ENCODE data around the gene CARD8. TPM values are rescaled to one million over a fixed set of nuclear protein-coding genes. Genes with fewer than 3 reads are reported as not detected.

CARD8 gene
- total RNA-seq, 2 experiments from 2014 or later: 99.8 to 104 TPM

DNA sequence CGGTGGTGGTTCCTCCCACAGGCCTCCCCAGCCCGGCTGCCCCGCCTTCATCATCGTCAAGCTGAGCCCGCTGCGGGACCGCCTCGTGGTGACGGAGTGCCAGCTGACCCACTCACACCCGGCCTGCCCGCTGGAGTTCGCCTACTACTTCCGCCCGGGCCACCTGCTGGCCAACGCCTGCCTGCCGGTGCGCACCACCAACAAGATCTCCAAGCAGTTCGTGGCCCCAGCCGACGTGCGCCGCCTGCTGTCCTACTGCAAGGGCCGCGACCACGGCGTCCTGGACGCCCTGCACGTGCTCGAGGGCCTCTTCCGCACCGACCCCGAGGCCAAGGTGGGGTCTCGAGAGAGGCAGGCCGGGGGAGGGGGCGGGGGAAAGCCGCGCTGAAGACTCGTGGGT lies 73.3 kb downstream of the CARD8 start:
- CTCF ChIA-PET: no interaction called here
- DNase-seq: no peak
- Mint-ChIP-seq H3K27ac (no peak overlapping the region), H3K36me3 (ENCODE audit: low read depth) (peaks cover 20% of the 10 kb centered on the region), H3K4me1 (ENCODE audit: low read depth) (no peaks in the 10 kb centered on the region), H3K4me3 (no peak overlapping the region), H3K9me3 (peaks cover 10% of the 10 kb centered on the region), H3K27me3 (ENCODE audit: low read depth) (no peaks in the 10 kb centered on the region)
- intact Hi-C loops (cut with micrococcal nuclease): no loop called here

DNA sequence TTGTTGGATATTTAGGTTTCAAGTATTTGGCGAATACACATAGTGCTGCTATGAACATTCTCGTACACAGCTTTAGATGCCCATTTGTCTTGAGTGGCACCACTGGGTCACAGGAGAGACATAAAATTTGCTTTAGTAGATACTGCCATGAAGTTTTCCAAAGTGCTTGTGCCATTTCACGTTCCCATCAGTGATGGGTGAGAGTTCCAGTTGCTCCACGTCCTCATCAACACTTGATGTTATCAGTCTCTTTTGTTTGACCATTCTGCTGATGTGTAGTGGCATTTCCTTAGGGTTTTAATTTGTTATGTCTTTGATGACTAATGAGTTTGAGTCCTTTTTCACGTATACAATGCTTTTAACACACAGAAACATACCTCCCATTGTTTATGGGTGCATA lies 74.2 kb downstream of the CARD8 start:
- H3K9me3 Mint-ChIP-seq: peaks cover 10% of the 10 kb centered on the region
- DNase-seq: no peak
- peaks cover 26% of the 10 kb centered on the region for H3K36me3 Mint-ChIP-seq (ENCODE audit: low read depth)
- H3K27me3 Mint-ChIP-seq (ENCODE audit: low read depth): no peaks in the 10 kb centered on the region
- intact Hi-C loops (cut with micrococcal nuclease): no loop called here
- H3K4me3 Mint-ChIP-seq: no peak overlapping the region
- peaks cover 3% of the 10 kb centered on the region for H3K4me1 Mint-ChIP-seq (ENCODE audit: low read depth)
- H3K27ac Mint-ChIP-seq: no peak overlapping the region
- CTCF ChIA-PET: no interaction called here

DNA sequence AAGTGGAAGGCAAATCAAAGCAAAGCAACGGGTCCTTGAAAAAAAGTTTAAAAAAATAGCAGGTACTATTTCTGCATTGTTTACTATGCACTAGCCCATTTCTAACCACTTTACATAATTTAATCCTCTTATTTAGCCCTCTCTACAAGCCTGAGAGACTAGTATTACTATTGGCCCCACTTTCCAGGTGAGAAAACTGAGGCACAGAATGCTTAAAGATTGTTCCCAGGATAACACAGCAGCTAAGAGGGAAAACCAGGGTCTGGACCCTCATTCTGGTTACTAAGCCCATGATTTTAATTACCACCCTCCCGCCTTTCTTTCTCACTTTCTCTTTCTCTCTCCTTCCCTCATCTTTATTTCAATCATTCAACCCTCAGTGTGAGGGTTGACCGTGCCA lies 79.5 kb downstream of the CARD8 start:
- Mint-ChIP-seq H3K4me1 (ENCODE audit: low read depth) (peaks cover 10% of the 10 kb centered on the region), H3K27ac (no peak overlapping the region), H3K27me3 (ENCODE audit: low read depth) (no peaks in the 10 kb centered on the region), H3K9me3 (peaks cover 3% of the 10 kb centered on the region), H3K4me3 (no peak overlapping the region), H3K36me3 (ENCODE audit: low read depth) (peaks cover 33% of the 10 kb centered on the region)
- DNase-seq: no peak
- intact Hi-C loops (cut with micrococcal nuclease): no loop called here
- CTCF ChIA-PET: no interaction called here

DNA sequence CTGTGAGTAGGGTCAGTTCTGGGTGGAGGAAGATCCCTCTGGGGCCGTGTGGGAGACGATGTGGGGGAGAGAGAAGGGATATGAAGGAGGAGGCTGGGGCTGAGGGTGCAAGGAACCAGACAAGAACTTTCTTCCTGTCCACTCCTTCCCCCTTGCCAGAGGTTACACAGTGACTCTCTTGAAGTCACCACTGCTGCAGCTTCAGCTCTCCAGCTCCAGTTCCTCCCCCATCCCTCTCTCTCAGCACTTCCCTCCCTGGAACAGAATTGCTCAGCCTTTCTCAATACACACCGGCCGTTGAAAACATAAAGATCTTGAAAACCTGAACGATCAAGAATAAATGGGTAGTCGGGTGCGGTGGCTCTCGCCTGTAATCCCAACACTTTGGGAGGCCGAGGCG lies 80.1 kb downstream of the CARD8 start:
- no peaks in the 10 kb centered on the region for H3K27me3 Mint-ChIP-seq (ENCODE audit: low read depth)
- peaks cover 29% of the 10 kb centered on the region for H3K36me3 Mint-ChIP-seq (ENCODE audit: low read depth)
- no peak for DNase-seq
- intact Hi-C loops (cut with micrococcal nuclease): no loop called here
- H3K27ac Mint-ChIP-seq: peak overlapping the region; percentile 14
- CTCF ChIA-PET: no interaction called here
- H3K4me1 Mint-ChIP-seq (ENCODE audit: low read depth): peaks cover 15% of the 10 kb centered on the region
- no peaks in the 10 kb centered on the region for H3K9me3 Mint-ChIP-seq
- no peak overlapping the region for H3K4me3 Mint-ChIP-seq

DNA sequence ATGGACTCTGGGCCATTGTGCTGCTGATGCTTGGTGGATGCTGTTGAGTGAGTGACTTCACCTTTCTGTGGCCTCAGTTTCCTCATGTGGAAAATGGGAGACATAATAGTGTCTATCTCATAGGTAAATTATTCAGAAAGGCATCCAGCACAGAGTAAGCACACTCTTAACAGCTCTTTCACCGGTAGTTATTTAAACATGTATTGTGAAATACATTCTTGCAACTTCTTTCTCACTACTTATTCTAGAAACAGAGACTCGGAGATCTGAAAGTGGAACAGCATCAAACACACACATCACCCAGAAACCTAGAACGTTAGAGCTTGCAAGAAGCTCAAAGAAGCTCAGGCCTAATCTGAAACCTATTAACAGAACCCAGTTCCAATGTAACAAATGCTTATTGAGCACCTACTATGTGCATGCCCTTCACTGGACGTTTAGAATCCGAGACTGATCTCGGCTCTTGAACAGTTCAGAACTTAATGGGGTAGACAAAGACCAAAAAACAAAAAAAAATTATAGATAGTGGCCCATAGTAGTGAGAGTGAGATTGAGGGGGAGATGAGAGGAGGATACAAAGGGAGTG lies 81.2 kb downstream of the CARD8 start:
- Mint-ChIP-seq H3K4me1 (ENCODE audit: low read depth) (peaks cover 15% of the 10 kb centered on the region), H3K27ac (no peak overlapping the region), H3K9me3 (no peaks in the 10 kb centered on the region), H3K27me3 (ENCODE audit: low read depth) (no peaks in the 10 kb centered on the region), H3K4me3 (no peak overlapping the region), H3K36me3 (ENCODE audit: low read depth) (peaks cover 24% of the 10 kb centered on the region)
- DNase-seq: no peak
- CTCF ChIA-PET: interaction anchor here (0.7 to 0.9 kb wide), 2 partner anchors 22 to 217 kb away, joined by 3 to 4 read pairs; partner anchors contain the start of gene KDELR1
- intact Hi-C loops (cut with micrococcal nuclease): loop anchor here (5.0 kb wide), 1 partner anchor 573 kb away; the partner anchor contains the start of gene IZUMO1

DNA sequence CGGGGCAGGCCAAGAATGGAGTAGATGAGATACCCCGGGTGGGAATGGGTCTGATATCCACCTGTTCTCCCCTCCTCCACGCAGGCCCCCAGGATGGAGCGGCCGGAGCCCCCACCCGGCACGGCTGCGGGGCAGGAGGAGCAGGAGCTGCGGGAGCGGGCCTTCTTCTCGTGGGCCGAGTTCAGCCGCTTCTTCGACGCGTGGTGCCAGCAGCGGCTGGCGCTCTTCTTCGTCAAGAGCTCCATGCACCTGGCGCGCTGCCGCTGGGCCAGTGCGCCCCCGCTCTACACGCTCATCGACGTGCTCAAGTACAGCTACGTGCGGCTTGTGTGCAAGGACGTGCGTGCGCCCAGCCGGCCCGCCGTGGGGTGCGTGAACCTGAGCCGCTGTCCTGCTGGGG lies 84.0 kb downstream of the CARD8 start:
- CTCF ChIA-PET: interaction anchor here (0.8 to 1.5 kb wide), 4 partner anchors 19 to 208 kb away, joined by 3 to 6 read pairs (median 3); no protein-coding TSS in a partner anchor
- H3K4me1 Mint-ChIP-seq (ENCODE audit: low read depth): peaks cover 28% of the 10 kb centered on the region
- H3K4me3 Mint-ChIP-seq: peak overlapping the region; percentile 90
- H3K9me3 Mint-ChIP-seq: no peaks in the 10 kb centered on the region
- H3K36me3 Mint-ChIP-seq (ENCODE audit: low read depth): peaks cover 17% of the 10 kb centered on the region
- H3K27ac Mint-ChIP-seq: no peak overlapping the region
- intact Hi-C loops (cut with micrococcal nuclease): loop anchor here (5.0 kb wide), 1 partner anchor 576 kb away; the partner anchor contains the start of gene IZUMO1
- no peak for DNase-seq
- H3K27me3 Mint-ChIP-seq (ENCODE audit: low read depth): no peaks in the 10 kb centered on the region

DNA sequence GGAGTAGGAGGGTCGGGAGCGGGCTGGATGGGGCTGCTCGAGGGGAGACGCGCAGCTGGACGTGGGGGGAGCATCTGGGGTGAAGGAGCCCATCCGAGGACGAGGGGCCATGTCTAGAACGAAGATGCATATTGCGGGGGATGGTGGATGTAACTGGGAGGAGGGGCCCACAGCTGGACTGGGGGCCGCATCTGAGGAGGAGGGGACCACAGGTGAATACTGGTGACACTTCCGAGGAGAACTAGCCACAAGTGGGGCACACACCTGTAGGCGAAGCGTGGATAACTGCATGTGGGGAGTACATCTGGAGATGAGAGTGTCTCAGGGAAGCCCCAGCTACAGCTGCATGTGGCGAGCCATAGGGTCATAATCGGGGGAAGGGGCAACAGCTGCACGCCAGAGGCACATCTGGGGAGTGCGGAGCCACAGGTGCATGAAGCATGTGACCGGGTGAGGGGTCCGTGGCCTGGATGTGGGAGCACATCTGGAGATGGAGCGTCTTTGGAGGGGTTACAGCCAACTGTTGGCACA lies 84.8 kb downstream of the CARD8 start:
- CTCF ChIA-PET: interaction anchor here (0.8 to 1.5 kb wide), 4 partner anchors 20 to 207 kb away, joined by 3 to 6 read pairs (median 3); no protein-coding TSS in a partner anchor
- H3K4me3 Mint-ChIP-seq: peak overlapping the region; percentile 90
- H3K27ac Mint-ChIP-seq: peak overlapping the region; percentile 82
- intact Hi-C loops (cut with micrococcal nuclease): loop anchor here (1.0 to 5.0 kb wide), 6 partner anchors 33 to 576 kb away; partner anchors contain the start of genes CARD8, GRWD1, IZUMO1 and SYNGR4
- peaks cover 28% of the 10 kb centered on the region for H3K4me1 Mint-ChIP-seq (ENCODE audit: low read depth)
- H3K36me3 Mint-ChIP-seq (ENCODE audit: low read depth): peaks cover 17% of the 10 kb centered on the region
- no peaks in the 10 kb centered on the region for H3K27me3 Mint-ChIP-seq (ENCODE audit: low read depth)
- DNase-seq: peak; percentile 16
- H3K9me3 Mint-ChIP-seq: no peaks in the 10 kb centered on the region

DNA sequence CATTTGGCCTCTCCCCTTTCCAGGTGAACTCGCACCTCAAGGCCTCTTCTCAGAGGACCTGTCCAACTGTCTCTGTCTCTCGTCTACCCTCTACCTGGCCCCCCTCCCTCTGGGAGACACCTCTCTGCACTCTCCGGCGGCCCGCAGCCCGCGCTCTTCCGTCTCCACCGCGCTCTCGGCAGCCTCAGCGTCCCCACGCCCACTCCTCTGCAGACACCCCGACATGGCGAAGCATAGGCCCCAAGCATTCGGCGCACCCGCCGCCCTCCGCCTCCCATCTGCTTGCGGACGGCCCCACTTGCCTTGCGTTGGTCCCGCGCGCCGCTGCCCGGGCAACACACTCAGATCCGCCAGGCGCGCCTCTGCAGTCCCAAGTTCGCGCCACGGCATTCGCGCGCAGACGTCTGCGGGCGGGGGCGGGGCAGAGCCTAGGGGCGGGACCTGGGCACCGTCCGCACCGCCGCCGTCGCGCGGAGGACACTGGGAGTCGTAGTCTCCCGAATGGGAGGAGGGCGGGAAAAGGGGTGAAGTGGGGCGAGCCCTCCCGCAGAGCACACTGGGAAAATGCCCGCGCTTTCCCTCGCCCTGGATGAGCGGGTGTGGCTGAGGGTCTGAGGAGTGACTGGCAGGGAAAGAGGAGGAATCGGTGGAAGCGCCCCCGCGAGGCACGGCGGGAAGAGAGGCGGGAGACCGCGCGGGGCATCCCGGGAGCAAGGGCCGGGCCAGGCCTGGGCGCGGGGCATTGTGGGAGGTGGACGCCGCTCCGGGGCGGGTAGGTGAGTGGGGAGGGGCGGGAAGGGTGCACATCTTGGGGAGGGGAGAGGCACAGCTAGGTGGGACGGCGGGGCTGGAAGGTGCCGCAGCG lies 85.5 kb downstream of the CARD8 start, which contains the start of the genes LIG1 and ZSWIM9:
TSS of gene LIG1 (minus strand) at position 406 of the 865 bp plus-strand sequence. CDS start 4,778 bp downstream, outside the sequence.
TSS of gene ZSWIM9 (plus strand) at position 742 of the 865 bp plus-strand sequence. CDS start 1,123 bp downstream, outside the sequence.
- peak; percentile 93 for DNase-seq

DNA sequence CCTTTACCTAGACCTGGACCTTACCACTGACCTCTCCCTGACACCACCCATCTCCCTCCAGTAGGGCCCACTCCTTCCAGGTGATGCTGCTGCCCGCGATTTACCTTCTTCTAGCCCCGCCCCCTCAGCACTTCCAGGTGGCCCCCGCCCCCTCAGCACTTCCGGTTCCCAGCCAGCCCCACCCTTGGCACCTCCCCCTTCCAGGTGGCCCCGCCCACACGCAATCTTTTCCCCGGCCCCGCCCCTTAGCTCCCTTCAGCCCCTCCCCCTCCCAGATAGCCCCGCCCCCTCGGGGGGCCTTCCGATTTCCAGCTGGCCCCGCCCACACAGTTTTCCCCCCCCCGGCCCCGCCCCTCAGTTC lies 86.2 kb downstream of the CARD8 start:
- H3K36me3 Mint-ChIP-seq (ENCODE audit: low read depth): peaks cover 14% of the 10 kb centered on the region
- H3K4me3 Mint-ChIP-seq: peak overlapping the region; percentile 90
- CTCF ChIA-PET: interaction anchor here (0.7 to 1.1 kb wide), 2 partner anchors 91 to 233 kb away, joined by 3 to 5 read pairs; no protein-coding TSS in a partner anchor
- no peaks in the 10 kb centered on the region for H3K27me3 Mint-ChIP-seq (ENCODE audit: low read depth)
- intact Hi-C loops (cut with micrococcal nuclease): loop anchor here (2.0 kb wide), 1 partner anchor 299 kb away; the partner anchor contains the start of gene CYTH2
- peaks cover 31% of the 10 kb centered on the region for H3K4me1 Mint-ChIP-seq (ENCODE audit: low read depth)
- peak; percentile 94 for DNase-seq
- H3K9me3 Mint-ChIP-seq: no peaks in the 10 kb centered on the region
- H3K27ac Mint-ChIP-seq: peak overlapping the region; percentile 97

More for the DNA sequence above, 85.5 kb downstream of the CARD8 start, which contains the start of the genes LIG1 and ZSWIM9:
- intact Hi-C loops (cut with micrococcal nuclease): loop anchor here (1.0 to 5.0 kb wide), 7 partner anchors 34 to 577 kb away; partner anchors contain the start of genes CARD8, CYTH2, GRWD1 and IZUMO1
- H3K27me3 Mint-ChIP-seq (ENCODE audit: low read depth): no peaks in the 10 kb centered on the region
- no peaks in the 10 kb centered on the region for H3K9me3 Mint-ChIP-seq
- H3K27ac Mint-ChIP-seq: peak within 1 kb of the TSS; percentile 97
- peaks cover 31% of the 10 kb centered on the region for H3K4me1 Mint-ChIP-seq (ENCODE audit: low read depth)
- H3K4me3 Mint-ChIP-seq: peak within 1 kb of the TSS; percentile 90
- H3K36me3 Mint-ChIP-seq (ENCODE audit: low read depth): peaks cover 18% of the 10 kb centered on the region
- CTCF ChIA-PET: interaction anchor here (0.7 to 1.1 kb wide), 2 partner anchors 90 to 232 kb away, joined by 3 to 5 read pairs; no protein-coding TSS in a partner anchor

DNA sequence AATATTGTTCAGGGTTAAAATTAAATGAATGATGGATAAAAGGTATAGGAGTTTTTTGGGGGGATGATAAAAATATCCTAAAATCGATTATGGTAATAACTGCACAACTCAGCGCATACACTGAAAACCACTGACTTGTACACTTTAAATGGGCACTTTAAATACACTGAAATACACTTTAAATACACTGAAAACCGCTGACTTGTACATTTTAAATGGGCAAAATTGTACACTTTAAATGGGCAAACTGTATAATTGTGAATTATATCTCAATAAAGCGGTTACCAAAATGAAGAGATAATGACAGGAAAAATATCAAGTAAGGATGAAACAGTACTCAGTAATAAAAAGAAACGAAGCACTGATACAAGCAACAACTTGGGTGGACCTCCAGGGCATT lies 87.0 kb downstream of the CARD8 start:
- intact Hi-C loops (cut with micrococcal nuclease): loop anchor here (2.0 kb wide), 1 partner anchor 300 kb away; the partner anchor contains the start of gene CYTH2
- Mint-ChIP-seq H3K36me3 (ENCODE audit: low read depth) (peaks cover 18% of the 10 kb centered on the region), H3K4me1 (ENCODE audit: low read depth) (peaks cover 31% of the 10 kb centered on the region), H3K27me3 (ENCODE audit: low read depth) (no peaks in the 10 kb centered on the region), H3K9me3 (no peaks in the 10 kb centered on the region), H3K4me3 (no peak overlapping the region), H3K27ac (peak overlapping the region; percentile 0)
- no peak for DNase-seq
- CTCF ChIA-PET: interaction anchor here (0.6 kb wide), 1 partner anchor 62 kb away, joined by 3 read pairs; no protein-coding TSS in a partner anchor

DNA sequence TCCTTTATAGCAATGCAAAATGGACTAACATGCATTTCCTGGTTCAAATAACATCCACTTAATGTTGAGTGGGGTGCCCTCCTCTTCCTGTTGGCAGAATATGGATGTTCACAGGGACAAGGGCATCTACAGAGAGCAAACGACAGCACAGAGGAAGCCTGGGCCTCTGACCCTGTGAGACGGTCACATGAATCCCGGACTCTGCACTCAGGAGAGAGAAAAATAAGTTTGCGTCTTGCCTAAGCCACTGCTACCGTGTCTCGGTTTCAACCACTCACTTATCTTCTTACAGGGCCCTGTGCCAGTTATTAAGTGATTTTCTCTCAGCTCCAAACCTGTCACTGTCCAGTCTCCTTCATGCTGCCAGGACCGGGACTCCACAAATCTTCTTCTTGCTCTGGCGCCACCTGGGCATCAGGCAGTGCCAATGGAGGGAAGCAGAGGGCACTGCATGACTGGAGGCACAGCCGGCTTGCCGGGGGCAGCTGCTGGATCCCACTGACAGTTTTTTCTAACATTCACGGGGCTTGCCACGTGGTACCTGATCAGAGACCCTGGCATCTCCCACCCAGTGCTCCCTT lies 97.4 kb downstream of the CARD8 start:
- no peak overlapping the region for H3K27ac Mint-ChIP-seq

More for the DNA sequence above, 97.4 kb downstream of the CARD8 start:
- intact Hi-C loops (cut with micrococcal nuclease): no loop called here
- H3K27me3 Mint-ChIP-seq (ENCODE audit: low read depth): no peaks in the 10 kb centered on the region
- H3K4me3 Mint-ChIP-seq: no peak overlapping the region
- no peaks in the 10 kb centered on the region for H3K9me3 Mint-ChIP-seq
- no peak for DNase-seq
- peaks cover 55% of the 10 kb centered on the region for H3K36me3 Mint-ChIP-seq (ENCODE audit: low read depth)
- no peaks in the 10 kb centered on the region for H3K4me1 Mint-ChIP-seq (ENCODE audit: low read depth)
- CTCF ChIA-PET: interaction anchor here (0.9 kb wide), 1 partner anchor 36 kb away, joined by 4 read pairs; no protein-coding TSS in a partner anchor
